Hepatocyte (in vitro differentiated cells): Measurements from ENCODE around the gene PRPF19. TPM values are rescaled to one million over a fixed set of nuclear protein-coding genes. Genes with fewer than 3 reads are reported as not detected.
A peak's percentile ranks its signal among the peaks of the same experiment; 100 is the strongest.

Experiments
- DNase-seq: peaks from one replicate; pipeline ENCODE4 v3.0.0-alpha.2; 2016; ENCODE audit warnings: low spot score
- H2AFZ ChIP-seq: fragments of 200-600 bp; sonication (generic); 2 replicates; pipeline ENCODE4 v1.6.0; 2016; ENCODE audit warnings: antibody characterized with exemption, mild to moderate bottlenecking
- H3K27ac ChIP-seq: fragments of 200-600 bp; sonication (generic); 2 replicates; pipeline ENCODE4 v1.5.1; 2016; ENCODE audit warnings: mild to moderate bottlenecking
- H3K27me3 ChIP-seq: fragments of 200-600 bp; sonication (generic); 2 replicates; pipeline ENCODE4 v1.6.1; 2016
- H3K36me3 ChIP-seq: fragments of 200-600 bp; sonication (generic); replicated peaks from 2 replicates; pipeline ENCODE4 v1.5.1; 2016; ENCODE audit warnings: low read depth; ENCODE audit not compliant: insufficient read depth
- H3K4me1 ChIP-seq: fragments of 200-600 bp; sonication (generic); 2 replicates; pipeline ENCODE4 v1.5.1; 2016; ENCODE audit warnings: mild to moderate bottlenecking, moderate library complexity; ENCODE audit not compliant: insufficient read depth
- H3K4me2 ChIP-seq: fragments of 200-600 bp; sonication (generic); 2 replicates; pipeline ENCODE4 v1.6.0; 2016
- H3K4me3 ChIP-seq: fragments of 200-600 bp; sonication (generic); 2 replicates; pipeline ENCODE4 v1.5.1; 2016; ENCODE audit warnings: mild to moderate bottlenecking
- H3K79me2 ChIP-seq: fragments of 200-600 bp; sonication (generic); 2 replicates; pipeline ENCODE4 v1.6.0; 2017; ENCODE audit warnings: mild to moderate bottlenecking
- H3K9me2 ChIP-seq: fragments of 200-600 bp; sonication (generic); replicated peaks from 2 replicates; pipeline ENCODE4 v1.6.0; 2017; ENCODE audit warnings: mild to moderate bottlenecking; ENCODE audit not compliant: insufficient read depth
- H3K9me3 ChIP-seq: fragments of 200-600 bp; sonication (generic); 2 replicates; pipeline ENCODE4 v1.5.1; 2016; ENCODE audit warnings: low read depth, mild to moderate bottlenecking
- H4K20me1 ChIP-seq: fragments of 200-600 bp; sonication (generic); 2 replicates; pipeline ENCODE4 v1.6.0; 2016; ENCODE audit warnings: mild to moderate bottlenecking; ENCODE audit not compliant: insufficient read depth, poor library complexity, severe bottlenecking
- EZH2 ChIP-seq: fragments of 200-600 bp; sonication (generic); IDR thresholded peaks from 2 replicates; pipeline ENCODE4 v1.6.1; 2016; ENCODE audit warnings: antibody characterized with exemption, mild to moderate bottlenecking, borderline replicate concordance
- EZH2phosphoT487 ChIP-seq: fragments of 200-600 bp; sonication (generic); IDR thresholded peaks from one replicate; pipeline ENCODE4 v1.6.1; 2018; ENCODE audit warnings: antibody characterized with exemption, mild to moderate bottlenecking, low read depth, moderate library complexity; ENCODE audit not compliant: unreplicated experiment, severe bottlenecking
- WGBS: methylation state at CpG from one replicate; pipeline ENCODE4 v1.1.6; 2016; ENCODE audit warnings: low lambda C conversion rate; ENCODE audit errors: missing lambda C conversion rate; 5-methylcytosine and 5-hydroxymethylcytosine counted together
- polyA plus RNA-seq: library from polyadenylated mRNA; unstranded; fragments of >200 nt; fragmentation: Nextera tagmentation; extraction: Ambion mirVana; gene quantifications from 2 replicates; pipeline ENCODE4 v1.2.1, GENCODE V29; 2016
- total RNA-seq: library from RNA; depleted of rRNA; stranded (reverse); fragments of >200 nt; gene quantifications from 2 replicates; pipeline ENCODE4 v1.2.3, GENCODE V29; 2014
- TF ChIP-seq, protein P1 (sequence below): fragments of 200-600 bp; sonication (generic); IDR thresholded peaks from 2 replicates; pipeline ENCODE4 v1.5.1; 2016; ENCODE audit warnings: antibody characterized with exemption, mild to moderate bottlenecking; ENCODE audit not compliant: poor library complexity

Gene PRPF19
- total and polyA plus RNA-seq, 2 experiments from 2014 or later = 19.3 to 53.8 TPM

DNA sequence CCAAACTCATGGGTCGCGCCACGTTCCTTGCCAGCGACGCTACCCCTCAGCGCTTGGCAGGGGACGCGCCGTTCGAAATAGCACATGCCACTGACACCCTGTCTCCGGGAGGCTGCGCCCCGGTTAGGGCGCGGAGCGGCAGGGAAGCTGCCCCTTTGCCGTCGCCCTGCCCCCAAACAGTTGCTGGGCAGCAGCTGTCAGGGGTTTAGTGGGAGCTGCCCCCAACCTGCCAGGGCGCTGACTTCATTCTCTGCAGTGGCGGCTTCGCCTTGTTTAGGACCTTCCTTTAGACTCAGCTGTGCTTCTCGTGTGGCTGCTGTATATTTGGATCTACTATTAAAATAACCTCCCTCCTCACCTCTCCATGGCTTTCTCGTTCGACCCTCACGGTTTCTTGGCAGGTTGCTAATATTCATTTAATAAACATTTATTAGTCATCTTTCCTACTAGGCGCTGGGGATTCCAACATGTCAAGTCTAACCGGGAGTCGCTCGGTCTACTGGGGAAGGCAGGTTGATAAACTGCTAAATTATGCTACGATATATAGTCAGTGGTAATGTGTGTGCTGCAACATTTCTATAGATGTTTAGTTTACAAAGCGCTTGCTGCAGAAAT is 8.4 kb upstream of the PRPF19 start:
- peaks cover 3% of the 10 kb centered on the region for H4K20me1 ChIP-seq
- peak overlapping the region; percentile 53 for H3K4me3 ChIP-seq
- no peaks in the 10 kb centered on the region for H3K9me3 ChIP-seq
- TF ChIP-seq EZH2 (no peak), EZH2phosphoT487 (no peak)
- TF ChIP-seq, protein P1, sequence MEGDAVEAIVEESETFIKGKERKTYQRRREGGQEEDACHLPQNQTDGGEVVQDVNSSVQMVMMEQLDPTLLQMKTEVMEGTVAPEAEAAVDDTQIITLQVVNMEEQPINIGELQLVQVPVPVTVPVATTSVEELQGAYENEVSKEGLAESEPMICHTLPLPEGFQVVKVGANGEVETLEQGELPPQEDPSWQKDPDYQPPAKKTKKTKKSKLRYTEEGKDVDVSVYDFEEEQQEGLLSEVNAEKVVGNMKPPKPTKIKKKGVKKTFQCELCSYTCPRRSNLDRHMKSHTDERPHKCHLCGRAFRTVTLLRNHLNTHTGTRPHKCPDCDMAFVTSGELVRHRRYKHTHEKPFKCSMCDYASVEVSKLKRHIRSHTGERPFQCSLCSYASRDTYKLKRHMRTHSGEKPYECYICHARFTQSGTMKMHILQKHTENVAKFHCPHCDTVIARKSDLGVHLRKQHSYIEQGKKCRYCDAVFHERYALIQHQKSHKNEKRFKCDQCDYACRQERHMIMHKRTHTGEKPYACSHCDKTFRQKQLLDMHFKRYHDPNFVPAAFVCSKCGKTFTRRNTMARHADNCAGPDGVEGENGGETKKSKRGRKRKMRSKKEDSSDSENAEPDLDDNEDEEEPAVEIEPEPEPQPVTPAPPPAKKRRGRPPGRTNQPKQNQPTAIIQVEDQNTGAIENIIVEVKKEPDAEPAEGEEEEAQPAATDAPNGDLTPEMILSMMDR = no peak
- H3K27ac ChIP-seq = peak overlapping the region; percentile 92
- DNase-seq = peak; percentile 48
- 2% methylated on average over 31 of the region's 31 CpGs for WGBS
- peak overlapping the region; percentile 78 for H2AFZ ChIP-seq
- H3K4me2 ChIP-seq = peak overlapping the region; percentile 90
- H3K4me1 ChIP-seq = peaks cover 10% of the 10 kb centered on the region
- no peaks in the 10 kb centered on the region for H3K36me3 ChIP-seq
- no peaks in the 10 kb centered on the region for H3K9me2 ChIP-seq
- no peaks in the 10 kb centered on the region for H3K27me3 ChIP-seq
- H3K79me2 ChIP-seq = peaks cover 42% of the 10 kb centered on the region

DNA sequence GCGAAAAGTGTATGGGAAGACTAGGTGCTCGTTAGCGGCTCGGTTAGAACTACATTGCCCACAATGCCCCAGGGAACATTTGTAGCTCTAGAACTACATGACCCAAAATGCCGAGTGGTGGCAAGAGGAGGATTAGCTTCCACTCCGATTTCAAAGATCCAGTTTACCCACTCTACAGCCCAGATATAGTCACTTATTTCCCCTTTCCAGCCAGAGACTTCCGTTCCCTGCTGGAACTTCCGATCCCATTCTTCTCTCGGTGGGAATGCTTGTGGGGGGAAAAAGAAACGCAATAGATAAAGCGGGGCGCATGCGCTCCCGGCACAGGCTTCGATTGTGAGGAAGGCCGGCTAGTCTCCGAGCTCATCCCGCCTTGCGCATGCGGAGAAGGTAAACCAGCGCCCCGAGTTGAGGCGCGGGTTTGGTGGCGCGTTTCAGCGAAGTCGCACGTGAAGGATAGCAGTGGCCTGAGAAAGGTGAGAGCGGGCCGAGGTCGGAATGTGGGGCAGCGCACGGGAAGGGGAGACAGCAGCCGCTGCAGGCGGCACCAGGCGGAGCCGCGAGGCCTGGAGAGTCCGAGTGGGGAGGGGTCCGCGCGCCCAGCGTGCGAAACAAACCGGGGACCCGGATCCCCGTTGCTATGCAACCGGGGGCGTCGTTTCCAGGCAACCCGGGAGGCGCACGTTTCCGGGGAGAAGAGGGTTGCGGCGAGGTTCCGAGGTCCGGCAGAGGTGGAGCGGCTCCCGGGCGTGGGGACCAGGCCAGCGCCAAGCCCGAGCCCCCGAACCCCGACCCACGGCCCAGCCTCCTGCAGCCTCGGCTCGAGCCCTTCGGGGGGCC is 7.6 kb upstream of the PRPF19 start, which contains the start of gene TMEM109:
TMEM109 (plus strand) TSS at position 366 of the 840 bp plus-strand sequence. CDS start 5,536 bp downstream, outside the sequence.
- Histone ChIP-seq H3K27ac (peak within 1 kb of the TSS; percentile 92), H3K79me2 (peaks cover 37% of the 10 kb centered on the region), H3K27me3 (no peaks in the 10 kb centered on the region), H3K9me2 (no peaks in the 10 kb centered on the region), H3K9me3 (no peaks in the 10 kb centered on the region), H3K4me3 (peak within 1 kb of the TSS; percentile 53), H3K36me3 (no peaks in the 10 kb centered on the region), H2AFZ (peak within 1 kb of the TSS; percentile 78), H4K20me1 (peaks cover 3% of the 10 kb centered on the region), H3K4me1 (peaks cover 10% of the 10 kb centered on the region), H3K4me2 (peak within 1 kb of the TSS; percentile 90)
- WGBS = 1% methylated on average over 65 of the region's 70 CpGs
- peak; percentile 93 for DNase-seq
- no peak for TF ChIP-seq EZH2

DNA sequence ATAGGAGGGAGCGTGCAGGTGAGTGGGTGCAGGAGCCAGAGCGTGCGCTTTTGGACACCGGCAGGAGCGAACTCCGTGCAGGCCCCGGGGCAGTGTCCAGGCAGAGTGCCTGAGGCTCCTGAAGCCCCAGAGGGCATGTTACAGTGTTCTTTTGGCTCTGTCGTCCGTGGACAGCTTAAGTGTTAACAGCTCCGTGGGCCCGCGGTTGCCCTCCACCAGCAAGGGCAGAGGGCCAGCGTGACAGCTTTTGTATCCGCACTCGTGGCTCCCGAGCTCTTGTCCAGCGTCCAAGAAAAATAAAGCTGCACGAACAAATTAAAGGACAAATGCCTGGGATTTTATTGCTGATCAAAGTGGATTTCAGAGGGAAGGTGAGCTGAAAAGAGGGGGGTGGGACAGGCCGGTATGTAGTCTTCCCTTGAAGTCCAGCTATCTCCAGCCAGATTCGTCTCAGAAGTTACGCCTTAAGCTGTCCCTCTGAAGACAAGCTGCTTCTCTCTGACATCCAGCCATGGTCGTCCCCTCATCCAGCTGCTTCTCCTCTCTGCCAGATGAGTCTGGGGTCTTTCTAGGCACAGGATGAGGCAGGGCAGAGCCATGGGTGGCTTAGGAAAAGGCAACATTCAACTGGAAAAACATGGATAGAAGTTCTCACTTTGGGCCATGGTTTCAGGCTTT is 6.6 kb upstream of the PRPF19 start:
- Histone ChIP-seq H3K9me3 (no peaks in the 10 kb centered on the region), H3K9me2 (no peaks in the 10 kb centered on the region), H3K27me3 (no peaks in the 10 kb centered on the region), H3K79me2 (peaks cover 27% of the 10 kb centered on the region), H3K4me3 (no peak overlapping the region), H3K27ac (peak overlapping the region; percentile 92), H2AFZ (peak overlapping the region; percentile 78), H3K4me2 (peak overlapping the region; percentile 90), H3K36me3 (no peaks in the 10 kb centered on the region), H4K20me1 (peaks cover 3% of the 10 kb centered on the region), H3K4me1 (peaks cover 7% of the 10 kb centered on the region)
- DNase-seq = no peak
- 88% methylated on average over 22 of the region's 22 CpGs for WGBS
- TF ChIP-seq EZH2 (no peak), EZH2phosphoT487 (no peak)
- TF ChIP-seq, protein P1 = no peak
